Karpas-422 (cell line): Measurements from ENCODE around the gene SKI. TPM values are rescaled to one million over a fixed set of nuclear protein-coding genes. Genes with fewer than 3 reads are reported as not detected.

Source experiments
- DNase-seq: peaks from one replicate; pipeline ENCODE4 v3.0.0-alpha.2; 2015
- H2AFZ ChIP-seq: fragments of 200-600 bp; sonication (generic); 2 replicates; pipeline ENCODE4 v1.6.1; 2014; ENCODE audit warnings: antibody characterized with exemption, low read length, mixed read lengths
- H3K27ac ChIP-seq: fragments of 200-600 bp; sonication (generic); 2 replicates; pipeline ENCODE4 v1.5.1; 2014; ENCODE audit warnings: mild to moderate bottlenecking, low read length, moderate library complexity
- H3K27me3 ChIP-seq: fragments of 200-600 bp; sonication (generic); 2 replicates; pipeline ENCODE4 v1.6.1; 2014; ENCODE audit warnings: low read length, mixed read lengths
- H3K36me3 ChIP-seq: fragments of 200-600 bp; sonication (generic); 2 replicates; pipeline ENCODE4 v1.6.1; 2014; ENCODE audit warnings: low read length, mixed read lengths; ENCODE audit not compliant: insufficient read depth
- H3K4me1 ChIP-seq: fragments of 200-600 bp; sonication (generic); 2 replicates; pipeline ENCODE4 v1.6.1; 2014; ENCODE audit warnings: mild to moderate bottlenecking, low read length, mixed read lengths
- H3K4me2 ChIP-seq: fragments of 200-600 bp; sonication (generic); 2 replicates; pipeline ENCODE4 v1.6.1; 2014; ENCODE audit warnings: low read length, low read depth, mild to moderate bottlenecking; ENCODE audit not compliant: poor library complexity, severe bottlenecking
- H3K4me3 ChIP-seq: fragments of 200-600 bp; sonication (generic); 2 replicates; pipeline ENCODE4 v1.5.1; 2014; ENCODE audit warnings: mild to moderate bottlenecking, antibody characterized with exemption, low read length, mixed read lengths
- H3K79me2 ChIP-seq: fragments of 200-600 bp; sonication (generic); 2 replicates; pipeline ENCODE4 v1.6.1; 2014; ENCODE audit warnings: mild to moderate bottlenecking, low read length, mixed read lengths
- H3K9ac ChIP-seq: fragments of 200-600 bp; sonication (generic); 2 replicates; pipeline ENCODE4 v1.6.0; 2014; ENCODE audit warnings: low read length
- H3K9me2 ChIP-seq: fragments of 200-600 bp; sonication (generic), shearing (Covaris generic); replicated peaks from 2 replicates; pipeline ENCODE4 v1.6.0; 2014; ENCODE audit warnings: mild to moderate bottlenecking, low read length, moderate library complexity; ENCODE audit not compliant: insufficient read depth
- H3K9me3 ChIP-seq: fragments of 300-700, 200-600 bp; sonication (generic); 2 replicates; pipeline ENCODE4 v1.6.1; 2014; ENCODE audit warnings: low read length, mixed read lengths
- H4K20me1 ChIP-seq: fragments of 200-600 bp; sonication (generic); 2 replicates; pipeline ENCODE4 v1.6.1; 2014; ENCODE audit warnings: mild to moderate bottlenecking, antibody characterized with exemption, low read length, low read depth; ENCODE audit not compliant: insufficient read depth
- total RNA-seq: library from RNA; depleted of rRNA; stranded (reverse); fragments of >200 nt; shearing (Covaris generic); gene quantifications from 2 replicates; pipeline ENCODE4 v1.2.3, GENCODE V29; 2014; ENCODE audit warnings: low replicate concordance

SKI gene
- total RNA-seq, 1 experiment from 2014 or later: 1.7 TPM

GRCh38 chr1:2269922-2270259, 41.8 kb downstream of the SKI start:
- no peaks in the 10 kb centered on the region for H3K27me3 ChIP-seq
- H3K9me3 ChIP-seq: no peaks in the 10 kb centered on the region
- H3K27ac ChIP-seq: no peak overlapping the region
- no peak overlapping the region for H3K9ac ChIP-seq
- H3K36me3 ChIP-seq: no peaks in the 10 kb centered on the region
- no peak overlapping the region for H3K4me3 ChIP-seq
- H3K4me2 ChIP-seq: no peak overlapping the region
- no peaks in the 10 kb centered on the region for H3K9me2 ChIP-seq
- no peaks in the 10 kb centered on the region for H3K4me1 ChIP-seq
- H2AFZ ChIP-seq: no peak overlapping the region
- no peaks in the 10 kb centered on the region for H3K79me2 ChIP-seq
- DNase-seq: no peak
- H4K20me1 ChIP-seq: peaks cover 38% of the 10 kb centered on the region; the same call in 1 of the 2 replicates

- H3K4me1 ChIP-seq: no peaks in the 10 kb centered on the region
- H4K20me1 ChIP-seq: peaks cover 38% of the 10 kb centered on the region; the same call in 1 of the 2 replicates
These were observed 42.4 kb downstream of the SKI start for GRCh38 chr1:2270260-2271100.

GRCh38 chr1:2271211-2271721, 43.1 kb downstream of the SKI start:
- Histone ChIP-seq H4K20me1 (peaks cover 38% of the 10 kb centered on the region; the same call in 1 of the 2 replicates), H3K27ac (no peak overlapping the region), H3K79me2 (no peaks in the 10 kb centered on the region), H3K4me1 (no peaks in the 10 kb centered on the region), H3K9me2 (no peaks in the 10 kb centered on the region), H3K4me3 (no peak overlapping the region), H3K9me3 (no peaks in the 10 kb centered on the region), H2AFZ (no peak overlapping the region), H3K9ac (no peak overlapping the region), H3K4me2 (no peak overlapping the region), H3K36me3 (no peaks in the 10 kb centered on the region), H3K27me3 (no peaks in the 10 kb centered on the region)
- no peak for DNase-seq

More at GRCh38 chr1:2270260-2271100, 42.4 kb downstream of the SKI start:
- Histone ChIP-seq H3K27me3 (no peaks in the 10 kb centered on the region), H3K9ac (no peak overlapping the region), H3K4me2 (no peak overlapping the region), H3K4me3 (no peak overlapping the region), H3K36me3 (no peaks in the 10 kb centered on the region), H2AFZ (no peak overlapping the region), H3K9me3 (no peaks in the 10 kb centered on the region), H3K9me2 (no peaks in the 10 kb centered on the region), H3K27ac (no peak overlapping the region), H3K79me2 (no peaks in the 10 kb centered on the region)
- DNase-seq: no peak

- no peak overlapping the region for H3K4me3 ChIP-seq
- H3K9me3 ChIP-seq: no peaks in the 10 kb centered on the region
- H2AFZ ChIP-seq: no peak overlapping the region
- no peaks in the 10 kb centered on the region for H3K4me1 ChIP-seq
- no peak for DNase-seq
- no peaks in the 10 kb centered on the region for H3K9me2 ChIP-seq
- no peak overlapping the region for H3K9ac ChIP-seq
- peaks cover 32% of the 10 kb centered on the region; the same call in 1 of the 2 replicates for H4K20me1 ChIP-seq
- H3K27me3 ChIP-seq: no peaks in the 10 kb centered on the region
- no peaks in the 10 kb centered on the region for H3K79me2 ChIP-seq
- H3K36me3 ChIP-seq: no peaks in the 10 kb centered on the region
- H3K4me2 ChIP-seq: no peak overlapping the region
- H3K27ac ChIP-seq: no peak overlapping the region
These were observed 43.9 kb downstream of the SKI start for GRCh38 chr1:2271841-2272655.

- Histone ChIP-seq H3K9me2 (no peaks in the 10 kb centered on the region), H3K27ac (no peak overlapping the region), H3K79me2 (no peaks in the 10 kb centered on the region), H3K4me3 (no peak overlapping the region), H3K4me2 (no peak overlapping the region), H3K36me3 (no peaks in the 10 kb centered on the region), H4K20me1 (peaks cover 31% of the 10 kb centered on the region; the same call in 1 of the 2 replicates), H3K27me3 (no peaks in the 10 kb centered on the region), H3K9ac (no peak overlapping the region), H3K4me1 (no peaks in the 10 kb centered on the region), H2AFZ (no peak overlapping the region), H3K9me3 (no peaks in the 10 kb centered on the region; the same call in 1 of the 2 replicates)
- no peak for DNase-seq
These were observed 44.7 kb downstream of the SKI start for GRCh38 chr1:2272686-2273400.

- peaks cover 27% of the 10 kb centered on the region; the same call in 1 of the 2 replicates for H4K20me1 ChIP-seq
- no peak overlapping the region for H3K9ac ChIP-seq
- no peak overlapping the region for H3K27ac ChIP-seq
- no peak overlapping the region for H3K4me3 ChIP-seq
- DNase-seq: no peak
- H3K4me2 ChIP-seq: no peak overlapping the region
- no peak overlapping the region for H2AFZ ChIP-seq
- H3K4me1 ChIP-seq: no peaks in the 10 kb centered on the region
- no peaks in the 10 kb centered on the region for H3K9me2 ChIP-seq
- H3K9me3 ChIP-seq: no peaks in the 10 kb centered on the region; the same call in 1 of the 2 replicates
- H3K27me3 ChIP-seq: no peaks in the 10 kb centered on the region
- H3K36me3 ChIP-seq: no peaks in the 10 kb centered on the region
- no peaks in the 10 kb centered on the region for H3K79me2 ChIP-seq
These were observed 45.4 kb downstream of the SKI start for GRCh38 chr1:2273401-2274090.

GRCh38 chr1:2274231-2274928, 46.3 kb downstream of the SKI start:
- Histone ChIP-seq H3K4me3 (no peak overlapping the region), H3K27me3 (no peaks in the 10 kb centered on the region), H3K4me2 (no peak overlapping the region), H3K79me2 (no peaks in the 10 kb centered on the region), H3K9me3 (no peaks in the 10 kb centered on the region; the same call in 1 of the 2 replicates), H2AFZ (no peak overlapping the region), H3K9me2 (no peaks in the 10 kb centered on the region), H3K4me1 (no peaks in the 10 kb centered on the region), H4K20me1 (peaks cover 23% of the 10 kb centered on the region; the same call in 1 of the 2 replicates), H3K27ac (no peak overlapping the region), H3K36me3 (no peaks in the 10 kb centered on the region), H3K9ac (no peak overlapping the region)
- no peak for DNase-seq
